Mesenchymal stem cell (in vitro differentiated cells and primary cell): ENCODE data around the gene ZNF593.

Source experiments
- DNase-seq: peaks from one replicate; pipeline ENCODE4 v3.0.0-alpha.2; 2013
- H2AFZ ChIP-seq: one replicate; pipeline ENCODE4 v1.6.1; 2013; ENCODE audit warnings: low read depth, mild to moderate bottlenecking, control low read depth, inconsistent platforms, low read length, moderate library complexity
- H2AK5ac ChIP-seq: 2 replicates; pipeline ENCODE4 v1.6.1; 2013; ENCODE audit warnings: low read length, moderate library complexity, mild to moderate bottlenecking, inconsistent platforms; ENCODE audit not compliant: severe bottlenecking
- H2BK120ac ChIP-seq: one replicate; pipeline ENCODE4 v1.6.1; 2013; ENCODE audit warnings: low read depth, mild to moderate bottlenecking, inconsistent platforms, low read length, moderate library complexity
- H2BK12ac ChIP-seq, 2 experiments: one replicate each; pipeline ENCODE4 v1.6.1; 2013; ENCODE audit warnings: inconsistent platforms in 2 of 2, low read length in 2 of 2, mild to moderate bottlenecking in 2 of 2, moderate library complexity in 2 of 2, control low read depth in 1 of 2
- H2BK15ac ChIP-seq: one replicate; pipeline ENCODE4 v1.6.1; 2013; ENCODE audit warnings: mild to moderate bottlenecking, low read depth, inconsistent platforms; ENCODE audit not compliant: poor library complexity, severe bottlenecking
- H2BK5ac ChIP-seq: 2 replicates; pipeline ENCODE4 v1.6.1; 2013; ENCODE audit warnings: low read depth, mild to moderate bottlenecking, low read length, control low read depth, inconsistent platforms; ENCODE audit not compliant: poor library complexity, severe bottlenecking
- H3K14ac ChIP-seq, 2 experiments: one replicate each; pipeline ENCODE4 v1.6.1; 2013; ENCODE audit warnings: inconsistent platforms in 2 of 2, low read length in 2 of 2, control low read depth in 1 of 2, mild to moderate bottlenecking in 1 of 2, moderate library complexity in 1 of 2
- H3K18ac ChIP-seq, 2 experiments: one replicate each; pipeline ENCODE4 v1.6.1; 2013; ENCODE audit warnings: inconsistent platforms in 2 of 2, low read length in 2 of 2, control low read depth in 1 of 2, low read depth in 1 of 2, mild to moderate bottlenecking in 1 of 2
- H3K23ac ChIP-seq, 2 experiments: one replicate each; pipeline ENCODE4 v1.6.1; 2013; ENCODE audit warnings: inconsistent platforms in 2 of 2, low read length in 2 of 2, mild to moderate bottlenecking in 2 of 2, moderate library complexity in 2 of 2, control low read depth in 1 of 2
- H3K27ac ChIP-seq: 2 replicates; pipeline ENCODE4 v1.5.1; 2013; ENCODE audit warnings: mild to moderate bottlenecking, moderate library complexity, low read length, control low read depth, inconsistent platforms; ENCODE audit not compliant: poor library complexity, severe bottlenecking
- H3K27me3 ChIP-seq, 2 experiments: 2 replicates each; pipeline versions ENCODE4 v1.6.1 to v1.7.0; 2013; ENCODE audit warnings: low read length in 2 of 2, mild to moderate bottlenecking in 2 of 2, moderate library complexity in 2 of 2, control low read depth in 1 of 2, inconsistent platforms in 1 of 2; ENCODE audit not compliant: control insufficient read depth in 1 of 2, insufficient read depth in 1 of 2
- H3K36me3 ChIP-seq, 2 experiments: 2 replicates each; pipeline versions ENCODE4 v1.6.1 to v1.7.0; 2013; ENCODE audit warnings: low read length in 2 of 2, control low read depth in 1 of 2, inconsistent platforms in 1 of 2, low read depth in 1 of 2, mild to moderate bottlenecking in 1 of 2; ENCODE audit not compliant: insufficient read depth in 2 of 2, control insufficient read depth in 1 of 2
- H3K4ac ChIP-seq, 2 experiments: one replicate each; pipeline ENCODE4 v1.6.1; 2013; ENCODE audit warnings: inconsistent platforms in 2 of 2, low read length in 2 of 2, mild to moderate bottlenecking in 2 of 2, moderate library complexity in 2 of 2, control low read depth in 1 of 2, low read depth in 1 of 2
- H3K4me1 ChIP-seq: 2 replicates; pipeline ENCODE4 v1.6.1; 2013; ENCODE audit warnings: low read depth, low read length, control low read depth; ENCODE audit not compliant: control insufficient read depth, insufficient read depth
- H3K4me2 ChIP-seq: 2 replicates; pipeline ENCODE4 v1.6.1; 2013; ENCODE audit warnings: low read length, mild to moderate bottlenecking, inconsistent platforms; ENCODE audit not compliant: poor library complexity, severe bottlenecking
- H3K4me3 ChIP-seq, 2 experiments: 2 replicates each; pipeline versions ENCODE4 v1.5.1 to v1.7.0; 2013; ENCODE audit warnings: low read length in 2 of 2, mild to moderate bottlenecking in 2 of 2, control low read depth in 1 of 2, low read depth in 1 of 2; ENCODE audit not compliant: insufficient read depth in 1 of 2
- H3K79me1 ChIP-seq: replicated peaks from 2 replicates; pipeline ENCODE4 v1.6.1; 2013; ENCODE audit warnings: mild to moderate bottlenecking, control low read depth, low read length, inconsistent platforms; ENCODE audit not compliant: poor library complexity, severe bottlenecking
- H3K9ac ChIP-seq: 2 replicates; pipeline ENCODE4 v1.7.0; 2013; ENCODE audit warnings: mild to moderate bottlenecking, low read length, moderate library complexity
- H3K9me3 ChIP-seq: 2 replicates; pipeline ENCODE4 v1.7.0; 2013; ENCODE audit warnings: mild to moderate bottlenecking, low read length; ENCODE audit not compliant: control insufficient read depth
- H4K8ac ChIP-seq: one replicate; pipeline ENCODE4 v1.6.1; 2013; ENCODE audit warnings: inconsistent platforms, mild to moderate bottlenecking, low read length, moderate library complexity
- H4K91ac ChIP-seq: one replicate; pipeline ENCODE4 v1.6.1; 2013; ENCODE audit warnings: mild to moderate bottlenecking, low read length, inconsistent platforms
- WGBS: methylation state at CpG from one replicate; pipeline ENCODE4 v1.1.7; 2013; ENCODE audit warnings: mixed read lengths; 5-methylcytosine and 5-hydroxymethylcytosine counted together

The ZNF593 gene

DNA sequence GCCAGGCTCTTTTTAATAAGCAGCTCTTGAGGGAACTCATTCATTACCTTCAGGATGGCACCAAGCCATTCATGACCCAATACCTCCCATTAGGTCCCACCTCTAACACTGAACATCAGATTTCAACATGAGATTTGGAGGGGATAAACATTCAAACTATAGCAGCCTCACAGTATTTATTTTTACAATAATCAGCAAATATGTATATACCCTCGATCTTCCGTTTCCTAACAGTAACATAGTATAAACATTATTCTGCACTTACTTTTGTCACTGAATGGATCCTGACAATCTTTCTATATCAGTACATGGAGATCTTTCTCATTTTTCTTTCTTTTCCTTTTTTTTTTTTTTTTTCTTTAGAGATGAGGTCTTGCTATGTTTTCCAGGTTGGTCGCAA is 26.1 kb downstream of the ZNF593 start:
- 71% methylated on average over 2 of the region's 3 CpGs for WGBS
- Histone ChIP-seq H2BK120ac (no peak overlapping the region), H3K79me1 (no peaks in the 10 kb centered on the region), H3K14ac (no peak overlapping the region), H3K9me3 (no peaks in the 10 kb centered on the region), H3K4me3 (no peak overlapping the region), H3K27me3 (peaks cover 38 to 59% of the 10 kb centered on the region in 2 experiments), H3K27ac (no peak overlapping the region), H3K36me3 (no peaks in the 10 kb centered on the region), H3K23ac (no peak overlapping the region), H2BK12ac (no peak overlapping the region), H2BK15ac (no peak overlapping the region), H3K4me2 (no peak overlapping the region), H4K8ac (no peak overlapping the region), H2AFZ (no peak overlapping the region), H3K4ac (no peak overlapping the region), H3K4me1 (no peaks in the 10 kb centered on the region), H2AK5ac (no peak overlapping the region), H2BK5ac (no peak overlapping the region), H3K9ac (no peak overlapping the region), H4K91ac (no peak overlapping the region), H3K18ac (no peak overlapping the region)
- no peak for DNase-seq

GRCh38 chr1:26197301-26197700 is 27.6 kb downstream of the ZNF593 start:
- peaks cover 4% of the 10 kb centered on the region for H3K4me1 ChIP-seq
- no peak for DNase-seq
- H2AFZ ChIP-seq: no peak overlapping the region
- no peak overlapping the region for H3K14ac ChIP-seq
- no peak overlapping the region for H4K91ac ChIP-seq
- peaks cover 44 to 63% of the 10 kb centered on the region in 2 experiments for H3K27me3 ChIP-seq
- H3K36me3 ChIP-seq: no peaks in the 10 kb centered on the region
- H3K23ac ChIP-seq: no peak overlapping the region
- no peak overlapping the region for H2BK15ac ChIP-seq
- no peak overlapping the region for H2BK12ac ChIP-seq
- no peak overlapping the region for H3K4ac ChIP-seq
- H3K4me2 ChIP-seq: no peak overlapping the region
- H2AK5ac ChIP-seq: no peak overlapping the region
- H3K27ac ChIP-seq: no peak overlapping the region
- H3K9me3 ChIP-seq: no peaks in the 10 kb centered on the region
- H3K9ac ChIP-seq: no peak overlapping the region
- no peak overlapping the region for H2BK120ac ChIP-seq
- no peak overlapping the region for H3K4me3 ChIP-seq
- H2BK5ac ChIP-seq: no peak overlapping the region
- H3K79me1 ChIP-seq: no peaks in the 10 kb centered on the region
- no peak overlapping the region for H3K18ac ChIP-seq
- WGBS: 94% methylated on average over 2 of the region's 3 CpGs
- H4K8ac ChIP-seq: no peak overlapping the region

- no peak overlapping the region for H3K18ac ChIP-seq
- peaks cover 4% of the 10 kb centered on the region for H3K4me1 ChIP-seq
- H2AFZ ChIP-seq: no peak overlapping the region
- H3K4me3 ChIP-seq: no peak overlapping the region
- DNase-seq: no peak
- no peaks in the 10 kb centered on the region for H3K9me3 ChIP-seq
- WGBS: 93% methylated on average over 10 of the region's 11 CpGs
- H3K79me1 ChIP-seq: no peaks in the 10 kb centered on the region
- H2AK5ac ChIP-seq: no peak overlapping the region
- no peaks in the 10 kb centered on the region for H3K36me3 ChIP-seq
- H2BK12ac ChIP-seq: no peak overlapping the region
- H4K8ac ChIP-seq: no peak overlapping the region
- no peak overlapping the region for H3K27ac ChIP-seq
- H3K4ac ChIP-seq: no peak overlapping the region
- H3K23ac ChIP-seq: no peak overlapping the region
- no peak overlapping the region for H2BK15ac ChIP-seq
- no peak overlapping the region for H3K9ac ChIP-seq
- H2BK5ac ChIP-seq: no peak overlapping the region
- H3K4me2 ChIP-seq: no peak overlapping the region
- no peak overlapping the region for H3K14ac ChIP-seq
- H4K91ac ChIP-seq: no peak overlapping the region
- peaks cover 49 to 68% of the 10 kb centered on the region in 2 experiments for H3K27me3 ChIP-seq
- H2BK120ac ChIP-seq: no peak overlapping the region
Measured at GRCh38 chr1:26197813-26198212, 28.1 kb downstream of the ZNF593 start.

GRCh38 chr1:26200413-26200812 is 30.7 kb downstream of the ZNF593 start:
- Histone ChIP-seq H3K18ac (no peak overlapping the region), H4K8ac (no peak overlapping the region), H3K36me3 (no peaks in the 10 kb centered on the region), H3K27ac (no peak overlapping the region), H2BK5ac (no peak overlapping the region), H3K23ac (no peak overlapping the region), H4K91ac (no peak overlapping the region), H3K9ac (no peak overlapping the region), H3K4ac (no peak overlapping the region), H2BK15ac (no peak overlapping the region), H3K79me1 (no peaks in the 10 kb centered on the region), H3K4me1 (peaks cover 4% of the 10 kb centered on the region), H2AFZ (no peak overlapping the region), H3K4me2 (no peak overlapping the region), H2BK120ac (no peak overlapping the region), H3K27me3 (peaks cover 54 to 74% of the 10 kb centered on the region in 2 experiments), H2BK12ac (no peak overlapping the region), H3K4me3 (no peak overlapping the region), H3K9me3 (no peaks in the 10 kb centered on the region), H3K14ac (no peak overlapping the region), H2AK5ac (no peak overlapping the region)
- 92% methylated on average over 5 of the region's 5 CpGs for WGBS
- DNase-seq: no peak
